GM19043 (cell line): ENCODE data around the gene MEGF9.
"Not testable (repeated sequence)": the region's sequence is repeated elsewhere in the genome, so short reads cannot be mapped to it uniquely, and the experiment has no call there.

Experiments used
- ATAC-seq: cut with Tn5 transposase; IDR thresholded peaks from one replicate; pipeline ENCODE4 v1.9.1; 2021; ENCODE audit warnings: low read depth; ENCODE audit not compliant: unreplicated experiment

The MEGF9 gene

GRCh38 chr9:120628925-120629497 is 85.3 kb downstream of the MEGF9 start:
- ATAC-seq: not testable (repeated sequence)

GRCh38 chr9:120628207-120628924 is 85.9 kb downstream of the MEGF9 start:
- no peak for ATAC-seq

GRCh38 chr9:120627073-120627472 is 87.2 kb downstream of the MEGF9 start:
- ATAC-seq: no peak

- no peak for ATAC-seq
Measured at GRCh38 chr9:120626512-120626911, 87.8 kb downstream of the MEGF9 start.

- ATAC-seq: no peak
Measured at GRCh38 chr9:120625222-120625621, 89.0 kb downstream of the MEGF9 start.

- ATAC-seq: no peak
Measured at GRCh38 chr9:120622790-120623189, 91.5 kb downstream of the MEGF9 start.

GRCh38 chr9:120621941-120622340 is 92.3 kb downstream of the MEGF9 start:
- no peak for ATAC-seq

- peak; percentile 49 for ATAC-seq
Measured at GRCh38 chr9:120619751-120620655, 94.3 kb downstream of the MEGF9 start.

- no peak for ATAC-seq
Measured at GRCh38 chr9:120616966-120617935, 97.0 kb downstream of the MEGF9 start.

GRCh38 chr9:120612218-120612617 is 102.1 kb downstream of the MEGF9 start:
- ATAC-seq: no peak

GRCh38 chr9:120611690-120612068 is 102.6 kb downstream of the MEGF9 start:
- no peak for ATAC-seq

GRCh38 chr9:120610975-120611689 is 103.1 kb downstream of the MEGF9 start:
- no peak for ATAC-seq

GRCh38 chr9:120609636-120610035 is 104.6 kb downstream of the MEGF9 start:
- no peak for ATAC-seq

- ATAC-seq: no peak
Measured at GRCh38 chr9:120608421-120608820, 105.8 kb downstream of the MEGF9 start.

GRCh38 chr9:120603591-120603990 is 110.7 kb downstream of the MEGF9 start:
- no peak for ATAC-seq

- ATAC-seq: no peak
Measured at GRCh38 chr9:120603010-120603409, 111.3 kb downstream of the MEGF9 start.

GRCh38 chr9:120593955-120594277 is 120.4 kb downstream of the MEGF9 start:
- ATAC-seq: no peak

- no peak for ATAC-seq
Measured at GRCh38 chr9:120593250-120593954, 120.9 kb downstream of the MEGF9 start.

GRCh38 chr9:120592210-120592609 is 122.1 kb downstream of the MEGF9 start:
- ATAC-seq: no peak
